Peyer's patch (tissue), 4 donors: ENCODE measurements around the gene PIEZO1. TPM values are rescaled to one million over a fixed set of nuclear protein-coding genes. Genes with fewer than 3 reads are reported as not detected.

ENCODE experiments used
- DNase-seq, 3 donors: peaks; one replicate each; pipeline ENCODE4 v3.0.0-alpha.2; 2017 to 2019
- H3K27ac ChIP-seq, 4 donors: fragments of 200-600 bp; sonication (generic); one replicate each; pipeline ENCODE4 v1.5.1; 2016 to 2019
- H3K27me3 ChIP-seq, 2 donors: fragments of 200-600 bp; sonication (generic); one replicate each; pipeline ENCODE4 v1.5.1; 2019
- H3K36me3 ChIP-seq, 3 donors: fragments of 200-600 bp; sonication (generic); one replicate each; pipeline ENCODE4 v1.5.1; 2016 to 2019
- H3K4me1 ChIP-seq, 4 donors: fragments of 200-600 bp; sonication (generic); one replicate each; pipeline ENCODE4 v1.5.1; 2016 to 2019
- H3K4me3 ChIP-seq, 4 donors: fragments of 200-600 bp; sonication (generic); 1 replicate in 3 of 4; 2 replicates in 1 of 4; pipeline ENCODE4 v1.5.1; 2016 to 2019; ENCODE audit warnings: mild to moderate bottlenecking in 1 of 4
- H3K9me3 ChIP-seq, 4 donors: fragments of 200-600 bp; sonication (generic); one replicate each; pipeline ENCODE4 v1.5.1; 2016 to 2019; ENCODE audit warnings: mild to moderate bottlenecking in 1 of 4
- POLR2A ChIP-seq, 2 donors: fragments of 450-650 bp; IDR thresholded peaks; one replicate each; pipeline ENCODE4 v1.5.1; 2017; ENCODE audit warnings: antibody characterized with exemption in 2 of 2, mild to moderate bottlenecking in 2 of 2, moderate library complexity in 2 of 2
- total RNA-seq, 4 donors: library from RNA; depleted of rRNA; stranded (reverse); fragments of >200 nt; gene quantifications; one replicate each; pipeline ENCODE4 v1.1.0, GENCODE V29; 2016
- TF ChIP-seq, protein P1 (sequence below), 6 experiments: fragments of 450-650 bp in 4 of 6; fragments of 200-600 bp in 2 of 6; sonication (generic) in 1 of 6; IDR thresholded peaks; one replicate each; pipeline ENCODE4 v1.5.1; 2017 to 2019; ENCODE audit warnings: antibody characterized with exemption in 6 of 6, mild to moderate bottlenecking in 3 of 6, moderate library complexity in 1 of 6

Gene PIEZO1
- total RNA-seq, 4 donors from 2014 or later, result 76.9 to 218 (median 183) TPM

DNA sequence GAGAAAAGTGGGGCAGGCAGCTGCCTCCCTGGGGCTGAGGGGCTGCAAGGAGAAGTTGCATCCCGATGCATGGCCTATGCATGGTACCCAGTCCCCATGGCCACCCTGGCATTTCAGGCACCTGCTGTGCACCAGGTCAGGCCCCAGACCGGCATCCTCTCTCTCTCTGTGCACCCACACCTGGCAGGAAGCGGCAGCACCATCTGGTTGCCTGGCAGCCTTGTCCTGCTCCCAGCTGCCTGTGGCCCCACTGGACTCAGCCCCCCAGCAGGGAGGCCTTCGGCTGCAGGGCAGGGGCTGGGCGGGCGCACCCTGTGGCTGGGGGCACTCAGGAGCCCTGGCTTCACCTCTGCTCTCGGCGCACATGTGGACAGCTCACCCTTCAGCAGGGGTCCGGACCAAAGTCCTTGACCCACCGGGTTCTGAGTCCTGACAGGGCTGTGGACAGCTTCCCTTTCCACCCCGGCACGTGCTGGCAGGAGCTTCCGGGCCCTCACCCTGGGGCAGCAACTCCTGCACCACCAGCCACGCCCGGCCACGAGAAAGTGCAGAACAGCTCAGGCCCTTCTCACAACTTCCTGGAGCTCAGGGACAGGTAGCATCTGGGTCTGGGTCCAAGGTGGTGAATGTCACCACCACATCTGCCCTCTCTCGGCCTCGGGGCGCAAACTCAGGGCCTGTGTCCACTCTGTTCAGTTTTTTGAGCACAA lies 42.0 kb downstream of the PIEZO1 start:
- Histone ChIP-seq H3K36me3 (peaks cover 0 to 23% (median 0%) of the 10 kb centered on the region in 3 donors), H3K4me3 (no peak overlapping the region), H3K9me3 (no peaks in the 10 kb centered on the region), H3K27me3 (no peaks in the 10 kb centered on the region), H3K4me1 (peaks cover 0 to 37% (median 20%) of the 10 kb centered on the region in 4 donors), H3K27ac (no peak overlapping the region)
- no peak for DNase-seq
- TF ChIP-seq, protein P1, sequence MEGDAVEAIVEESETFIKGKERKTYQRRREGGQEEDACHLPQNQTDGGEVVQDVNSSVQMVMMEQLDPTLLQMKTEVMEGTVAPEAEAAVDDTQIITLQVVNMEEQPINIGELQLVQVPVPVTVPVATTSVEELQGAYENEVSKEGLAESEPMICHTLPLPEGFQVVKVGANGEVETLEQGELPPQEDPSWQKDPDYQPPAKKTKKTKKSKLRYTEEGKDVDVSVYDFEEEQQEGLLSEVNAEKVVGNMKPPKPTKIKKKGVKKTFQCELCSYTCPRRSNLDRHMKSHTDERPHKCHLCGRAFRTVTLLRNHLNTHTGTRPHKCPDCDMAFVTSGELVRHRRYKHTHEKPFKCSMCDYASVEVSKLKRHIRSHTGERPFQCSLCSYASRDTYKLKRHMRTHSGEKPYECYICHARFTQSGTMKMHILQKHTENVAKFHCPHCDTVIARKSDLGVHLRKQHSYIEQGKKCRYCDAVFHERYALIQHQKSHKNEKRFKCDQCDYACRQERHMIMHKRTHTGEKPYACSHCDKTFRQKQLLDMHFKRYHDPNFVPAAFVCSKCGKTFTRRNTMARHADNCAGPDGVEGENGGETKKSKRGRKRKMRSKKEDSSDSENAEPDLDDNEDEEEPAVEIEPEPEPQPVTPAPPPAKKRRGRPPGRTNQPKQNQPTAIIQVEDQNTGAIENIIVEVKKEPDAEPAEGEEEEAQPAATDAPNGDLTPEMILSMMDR (IDR thresholded peaks at IDR 0.05), result no peak
- no peak for TF ChIP-seq POLR2A (IDR thresholded peaks at IDR 0.05)

- Histone ChIP-seq H3K36me3 (peaks cover 0 to 33% (median 0%) of the 10 kb centered on the region in 3 donors), H3K9me3 (no peaks in the 10 kb centered on the region), H3K4me3 (no peak overlapping the region), H3K4me1 (peaks cover 0 to 33% (median 23%) of the 10 kb centered on the region in 4 donors), H3K27ac (no peak overlapping the region), H3K27me3 (no peaks in the 10 kb centered on the region)
- TF ChIP-seq, protein P1 (IDR thresholded peaks at IDR 0.05), result no peak
- TF ChIP-seq POLR2A (IDR thresholded peaks at IDR 0.05), result no peak
- no peak for DNase-seq
Observed at GRCh38 chr16:88741368-88741767, 43.7 kb downstream of the PIEZO1 start.

DNA sequence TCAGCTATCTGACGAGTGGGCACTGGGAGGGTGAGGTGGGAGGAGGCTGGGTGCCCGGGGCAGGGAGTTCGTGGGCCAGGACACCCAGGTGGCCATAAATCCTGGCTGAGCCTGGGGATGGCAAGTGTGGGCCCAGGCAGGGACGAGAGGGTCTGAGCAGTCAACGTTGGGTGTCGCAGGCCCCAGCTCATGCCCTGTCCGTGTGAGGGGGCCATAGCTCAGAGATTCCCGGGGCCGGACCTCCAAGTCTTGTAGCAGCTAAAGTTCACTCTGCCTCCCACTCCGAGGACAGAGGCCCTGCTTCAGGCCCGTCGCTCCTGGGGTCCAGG lies 44.3 kb downstream of the PIEZO1 start:
- Histone ChIP-seq H3K36me3 (peaks cover 0 to 38% (median 0%) of the 10 kb centered on the region in 3 donors), H3K27ac (no peak overlapping the region), H3K27me3 (no peaks in the 10 kb centered on the region), H3K4me3 (no peak overlapping the region), H3K4me1 (peaks cover 0 to 29% (median 20%) of the 10 kb centered on the region in 4 donors), H3K9me3 (no peaks in the 10 kb centered on the region)
- no peak for DNase-seq
- no peak for TF ChIP-seq POLR2A (IDR thresholded peaks at IDR 0.05)
- TF ChIP-seq, protein P1 (IDR thresholded peaks at IDR 0.05), result no peak

- TF ChIP-seq POLR2A (IDR thresholded peaks at IDR 0.05), result no peak
- TF ChIP-seq, protein P1 (IDR thresholded peaks at IDR 0.05), result no peak
- Histone ChIP-seq H3K9me3 (no peaks in the 10 kb centered on the region), H3K27ac (no peak overlapping the region), H3K4me1 (peaks cover 0 to 26% (median 17%) of the 10 kb centered on the region in 4 donors), H3K36me3 (peaks cover 0 to 44% (median 0%) of the 10 kb centered on the region in 3 donors), H3K27me3 (no peaks in the 10 kb centered on the region), H3K4me3 (no peak overlapping the region)
- no peak for DNase-seq
Observed at GRCh38 chr16:88739977-88740726, 44.9 kb downstream of the PIEZO1 start.

DNA sequence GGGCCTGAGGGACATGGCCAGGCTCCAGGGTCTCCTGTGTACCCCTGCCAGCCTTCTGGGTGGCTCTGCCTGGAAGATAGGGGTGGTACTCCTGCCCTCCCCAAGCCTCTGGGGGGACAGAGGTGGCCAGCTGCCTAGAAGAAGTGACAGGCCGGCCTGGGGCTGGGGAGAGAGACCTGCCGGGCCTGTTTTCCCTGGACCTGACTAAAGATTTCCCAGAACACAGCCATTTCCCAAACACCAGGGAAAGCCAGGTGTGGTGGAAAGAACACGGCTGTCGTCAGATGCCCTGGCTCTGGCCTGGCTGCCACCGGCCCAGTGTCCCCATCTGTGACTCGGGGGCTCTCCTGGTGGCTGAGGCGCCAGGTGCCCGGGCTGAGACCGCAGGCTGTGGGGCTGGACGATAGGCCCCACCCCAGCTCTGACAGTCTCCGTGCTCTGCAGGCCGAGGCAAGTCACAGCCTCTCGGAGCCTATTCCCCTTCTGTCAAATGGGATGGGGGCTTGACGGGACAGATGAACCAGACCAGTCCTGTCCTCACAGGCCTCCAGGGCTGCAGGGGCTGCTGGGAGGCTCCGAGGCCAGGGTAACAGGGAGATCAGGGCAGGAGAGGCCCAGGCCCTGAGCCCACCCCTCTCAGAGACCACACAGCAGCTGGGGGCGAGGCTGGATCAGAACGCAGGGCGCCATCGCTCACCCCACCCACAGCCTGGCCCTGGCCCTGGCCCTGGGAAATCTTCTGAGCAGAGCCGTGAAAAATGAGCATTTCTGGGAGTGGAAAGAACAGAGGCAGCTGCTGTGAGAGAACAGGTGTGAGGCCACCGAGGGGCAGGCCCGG lies 45.7 kb downstream of the PIEZO1 start:
- no peak for DNase-seq
- Histone ChIP-seq H3K4me1 (peaks cover 0 to 18% (median 10%) of the 10 kb centered on the region in 4 donors), H3K9me3 (no peaks in the 10 kb centered on the region), H3K4me3 (no peak overlapping the region), H3K27me3 (no peaks in the 10 kb centered on the region), H3K27ac (no peak overlapping the region), H3K36me3 (peaks cover 0 to 52% (median 0%) of the 10 kb centered on the region in 3 donors)
- TF ChIP-seq POLR2A (IDR thresholded peaks at IDR 0.05), result no peak
- TF ChIP-seq, protein P1 (IDR thresholded peaks at IDR 0.05), result no peak
